ENCODE data around the gene UBE2G2.

The UBE2G2 gene

GRCh38 chr21:44739316-44739715 is 62.3 kb downstream of the UBE2G2 start:
- Histone ChIP-seq H3K36me3 (ENCODE audit: control insufficient read depth, insufficient read depth, low read length) (no peaks in the 10 kb centered on the region), H3K27me3 (replicated peaks; ENCODE audit: control insufficient read depth, insufficient read depth, low read length) (peaks cover 2% of the 10 kb centered on the region; the same call in 1 of the 2 replicates), H3K4me3 (replicated peaks; ENCODE audit: low read depth, low read length) (no peak overlapping the region)
- DNase-seq (ENCODE audit: extremely low read depth, insufficient read length): no peak
- no peak for TF ChIP-seq CTCF (IDR thresholded peaks at IDR 0.05; ENCODE audit: insufficient read depth, low read length, poor library complexity, severe bottlenecking)

GRCh38 chr21:44738621-44739020 is 63.0 kb downstream of the UBE2G2 start:
- no peak for DNase-seq (ENCODE audit: extremely low read depth, insufficient read length)
- H3K27me3 ChIP-seq (replicated peaks; ENCODE audit: control insufficient read depth, insufficient read depth, low read length): peaks cover 2% of the 10 kb centered on the region; the same call in 1 of the 2 replicates
- H3K36me3 ChIP-seq (ENCODE audit: control insufficient read depth, insufficient read depth, low read length): no peaks in the 10 kb centered on the region
- no peak for TF ChIP-seq CTCF (IDR thresholded peaks at IDR 0.05; ENCODE audit: insufficient read depth, low read length, poor library complexity, severe bottlenecking)
- H3K4me3 ChIP-seq (replicated peaks; ENCODE audit: low read depth, low read length): no peak overlapping the region

GRCh38 chr21:44737706-44738354 is 63.8 kb downstream of the UBE2G2 start:
- H3K27me3 ChIP-seq (replicated peaks; ENCODE audit: control insufficient read depth, insufficient read depth, low read length): peaks cover 2% of the 10 kb centered on the region; the same call in 1 of the 2 replicates

GRCh38 chr21:44736291-44737004 is 65.2 kb downstream of the UBE2G2 start:
- Histone ChIP-seq H3K4me3 (replicated peaks; ENCODE audit: low read depth, low read length) (no peak overlapping the region), H3K36me3 (ENCODE audit: control insufficient read depth, insufficient read depth, low read length) (no peaks in the 10 kb centered on the region), H3K27me3 (replicated peaks; ENCODE audit: control insufficient read depth, insufficient read depth, low read length) (peaks cover 2% of the 10 kb centered on the region; the same call in 1 of the 2 replicates)
- no peak for DNase-seq (ENCODE audit: extremely low read depth, insufficient read length)
- no peak for TF ChIP-seq CTCF (IDR thresholded peaks at IDR 0.05; ENCODE audit: insufficient read depth, low read length, poor library complexity, severe bottlenecking)

More at GRCh38 chr21:44737706-44738354, 63.8 kb downstream of the UBE2G2 start:
- DNase-seq (ENCODE audit: extremely low read depth, insufficient read length): no peak
- no peak for TF ChIP-seq CTCF (IDR thresholded peaks at IDR 0.05; ENCODE audit: insufficient read depth, low read length, poor library complexity, severe bottlenecking)
- Histone ChIP-seq H3K36me3 (ENCODE audit: control insufficient read depth, insufficient read depth, low read length) (no peaks in the 10 kb centered on the region), H3K4me3 (replicated peaks; ENCODE audit: low read depth, low read length) (no peak overlapping the region)

- no peak for DNase-seq (ENCODE audit: extremely low read depth, insufficient read length)
- H3K36me3 ChIP-seq (ENCODE audit: control insufficient read depth, insufficient read depth, low read length): no peaks in the 10 kb centered on the region
- TF ChIP-seq CTCF (IDR thresholded peaks at IDR 0.05; ENCODE audit: insufficient read depth, low read length, poor library complexity, severe bottlenecking): no peak
- peaks cover 2% of the 10 kb centered on the region; the same call in 1 of the 2 replicates for H3K27me3 ChIP-seq (replicated peaks; ENCODE audit: control insufficient read depth, insufficient read depth, low read length)
- no peak overlapping the region for H3K4me3 ChIP-seq (replicated peaks; ENCODE audit: low read depth, low read length)
Observed at GRCh38 chr21:44735821-44736220, 65.8 kb downstream of the UBE2G2 start.

Data from GM06990 (cell line).